GM19023 (cell line): Measurements from ENCODE around the gene EEIG2.
"Not testable (repeated sequence)": the region's sequence is repeated elsewhere in the genome, so short reads cannot be mapped to it uniquely, and the experiment has no call there.

Source experiments
- ATAC-seq: cut with Tn5 transposase; IDR thresholded peaks from one replicate; pipeline ENCODE4 v1.9.1; 2021; ENCODE audit warnings: mild to moderate bottlenecking, moderate library complexity; ENCODE audit not compliant: unreplicated experiment

Gene EEIG2

DNA sequence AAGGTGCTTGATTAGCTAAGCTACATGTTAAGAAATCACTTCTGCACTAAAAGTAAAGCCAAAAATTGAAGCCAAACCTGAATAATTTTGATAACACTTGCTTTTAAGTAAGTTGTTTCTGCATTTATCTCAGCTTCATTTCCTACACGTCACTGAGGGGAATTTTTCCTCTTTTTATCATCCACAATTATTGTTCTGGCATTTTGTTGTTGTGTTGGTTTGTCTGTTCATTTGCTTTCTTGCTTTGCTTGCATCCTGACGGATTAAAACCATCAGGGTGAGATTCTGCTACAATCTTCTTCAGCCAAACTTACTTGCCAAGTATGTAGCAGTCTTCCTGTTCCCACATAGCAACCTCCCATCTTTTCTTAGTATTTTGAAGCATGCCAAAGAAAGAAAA lies 18.0 kb upstream of the EEIG2 start:
- ATAC-seq: no peak

DNA sequence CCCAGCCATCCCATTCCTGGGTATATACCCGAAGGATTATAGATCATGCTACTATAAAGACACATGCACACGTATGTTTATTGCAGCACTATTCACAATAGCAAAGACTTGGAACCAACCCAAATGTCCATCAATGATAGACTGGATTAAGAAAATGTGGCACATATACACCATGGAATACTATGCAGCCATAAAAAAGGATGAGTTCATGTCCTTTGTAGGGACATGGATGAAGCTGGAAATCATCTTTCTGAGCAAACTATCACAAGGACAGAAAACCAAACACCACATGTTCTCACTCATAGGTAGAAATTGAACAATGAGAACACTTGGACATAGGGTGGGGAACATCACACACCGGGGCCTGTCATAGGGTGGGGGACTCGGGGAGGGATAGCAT lies 12.4 kb upstream of the EEIG2 start:
- not testable (repeated sequence) for ATAC-seq

DNA sequence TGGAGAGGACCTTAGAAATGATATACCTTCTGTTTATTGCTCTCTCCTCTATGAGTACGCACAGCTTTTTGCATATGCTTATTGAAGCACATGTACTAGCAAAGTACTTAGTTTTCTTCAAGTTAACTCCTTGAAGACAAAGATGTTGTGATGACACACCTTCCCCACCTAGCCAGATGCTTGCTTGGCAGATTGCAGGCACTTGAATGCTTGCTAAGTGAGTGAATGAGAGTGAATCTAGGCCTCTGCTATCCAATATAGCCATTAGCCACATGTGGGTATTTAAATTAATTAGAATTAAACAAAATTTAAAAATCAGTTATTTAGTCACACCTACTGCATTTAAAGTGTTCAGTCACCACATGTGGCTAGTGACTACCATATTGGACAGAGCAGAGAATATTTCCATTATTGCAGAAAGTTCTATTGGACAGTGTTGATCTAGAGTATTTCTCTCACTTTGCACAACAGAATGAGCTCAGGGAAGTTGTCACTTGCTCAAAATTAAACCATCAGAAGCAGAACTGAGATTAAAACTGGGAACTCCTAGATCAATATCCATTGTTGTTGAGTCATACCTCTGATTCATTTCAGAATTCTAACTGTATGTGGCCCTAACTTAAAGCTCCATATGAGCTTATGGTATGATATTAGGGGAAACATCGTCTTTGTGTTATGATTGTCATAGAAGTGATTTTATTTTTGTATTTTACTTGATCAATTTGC lies 8.6 kb upstream of the EEIG2 start:
- ATAC-seq: peak; percentile 88

GRCh38 chr1:108553905-108554304 lies 6.0 kb upstream of the EEIG2 start:
- ATAC-seq: no peak

DNA sequence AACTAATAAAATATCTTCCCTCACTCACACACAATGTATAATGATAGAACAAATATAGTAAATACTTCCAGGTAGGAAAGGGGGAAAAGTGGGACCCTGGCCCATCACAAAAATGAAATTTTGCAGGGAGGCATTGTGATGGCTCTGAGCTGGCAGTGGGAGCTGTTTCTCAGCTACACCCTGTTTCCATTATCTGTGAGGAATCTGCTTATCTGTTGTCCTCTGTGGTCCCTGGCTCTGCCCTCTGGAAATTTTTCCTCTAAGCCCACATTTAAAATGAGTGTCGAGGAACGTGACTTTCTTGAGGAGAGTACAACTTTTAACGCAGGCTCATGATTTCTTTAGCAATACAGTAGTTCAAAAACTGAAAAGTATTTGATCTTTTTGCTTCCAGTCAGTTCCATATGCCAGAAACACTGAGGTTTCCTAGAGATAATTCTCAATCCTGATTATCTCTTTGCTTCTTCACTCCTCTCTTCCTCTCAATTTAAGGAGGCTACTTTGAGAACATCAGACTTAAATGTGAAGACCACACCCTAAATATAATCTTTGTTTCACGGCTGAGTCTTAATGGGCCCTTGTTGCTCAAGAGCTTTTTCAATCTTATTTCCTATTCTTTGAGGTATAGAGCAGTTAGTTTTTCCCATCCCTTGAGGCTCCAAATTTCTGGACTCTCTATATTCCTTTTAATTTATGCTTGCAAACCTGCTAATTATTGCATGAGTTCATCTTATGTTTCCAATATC lies 5.0 kb upstream of the EEIG2 start:
- no peak for ATAC-seq

GRCh38 chr1:108556066-108556465 lies 3.8 kb upstream of the EEIG2 start:
- ATAC-seq: no peak

DNA sequence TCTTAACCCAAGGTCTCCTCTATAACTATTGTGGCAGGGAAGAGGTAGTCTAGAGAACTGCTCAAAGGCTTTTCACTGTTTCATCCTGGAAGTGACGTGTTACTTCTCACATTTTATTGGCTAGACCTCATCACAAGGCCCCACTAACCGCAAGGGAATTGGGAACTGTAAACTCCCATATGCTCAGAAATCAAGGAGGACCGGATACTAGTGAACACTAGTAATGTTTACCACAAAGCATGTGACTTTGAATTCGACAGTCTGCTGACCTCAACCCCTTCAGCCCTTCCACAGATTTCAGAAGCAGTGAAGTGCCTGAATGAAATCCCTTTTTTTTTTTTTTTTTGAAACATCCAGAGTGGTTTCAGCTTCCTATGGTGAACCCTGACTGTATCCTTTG lies 3.4 kb upstream of the EEIG2 start:
- ATAC-seq: no peak

GRCh38 chr1:108557296-108557695 lies 2.6 kb upstream of the EEIG2 start:
- ATAC-seq: no peak

DNA sequence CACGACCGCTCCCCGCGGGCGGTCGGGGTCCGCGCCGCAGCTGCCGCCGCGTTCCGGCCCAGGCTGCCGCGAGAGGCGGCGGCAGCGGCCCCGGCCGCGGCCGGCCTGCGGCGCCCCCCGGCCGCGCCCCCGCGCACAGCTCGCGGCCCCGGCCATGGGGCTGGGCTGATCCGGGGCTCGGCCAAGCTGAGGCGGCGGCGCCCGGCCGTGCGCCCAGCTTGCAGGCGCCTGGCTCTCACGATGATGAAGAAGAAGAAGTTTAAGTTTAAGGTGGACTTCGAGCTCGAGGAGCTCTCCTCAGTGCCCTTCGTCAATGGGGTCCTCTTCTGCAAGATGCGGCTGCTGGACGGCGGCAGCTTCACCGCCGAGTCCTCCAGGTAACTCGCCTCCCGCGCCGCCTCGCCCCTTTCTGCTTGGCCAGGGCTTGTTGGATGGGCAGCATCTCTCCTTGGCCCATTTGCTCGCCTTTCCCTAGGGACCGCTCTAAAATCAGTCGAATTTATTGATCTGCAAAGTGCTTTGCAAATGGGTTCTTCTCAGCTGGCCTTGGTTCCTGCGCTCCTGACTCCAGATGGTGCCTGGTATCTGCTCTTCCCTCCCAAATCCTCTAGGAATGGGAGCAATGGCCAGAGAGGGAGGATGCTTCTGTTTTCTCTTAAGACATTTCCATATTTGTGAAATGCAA lies 431 bp downstream of the EEIG2 start:
- peak; percentile 40 for ATAC-seq

DNA sequence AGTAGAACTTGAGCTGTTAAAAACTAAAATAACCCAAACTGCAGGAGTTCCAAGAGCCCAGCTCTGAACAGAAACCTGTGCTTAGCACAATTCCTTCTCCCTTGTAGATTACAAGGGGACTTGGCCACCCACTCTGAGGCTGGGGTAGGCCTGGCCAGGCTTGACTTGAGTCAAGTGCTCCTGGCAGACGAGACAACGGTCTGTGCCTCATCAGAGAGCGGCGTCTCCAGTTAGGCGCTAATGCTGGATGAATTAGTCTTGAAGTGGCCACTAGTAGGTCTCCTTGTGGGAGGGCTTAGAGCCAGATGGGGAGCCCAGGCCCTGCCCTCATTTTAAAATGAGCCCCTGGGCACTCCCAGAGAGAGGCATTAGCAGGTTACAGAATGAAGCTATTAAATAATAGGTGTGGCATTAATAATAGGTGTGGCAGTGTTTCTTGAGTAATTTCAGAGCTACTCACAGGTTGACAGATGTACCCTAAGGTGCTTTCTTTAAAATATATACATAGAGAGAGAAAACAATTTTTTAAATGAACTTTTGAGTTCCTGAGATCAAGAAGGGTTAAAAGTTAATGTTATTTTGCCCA lies 1.1 kb downstream of the EEIG2 start:
- ATAC-seq: peak; percentile 17

DNA sequence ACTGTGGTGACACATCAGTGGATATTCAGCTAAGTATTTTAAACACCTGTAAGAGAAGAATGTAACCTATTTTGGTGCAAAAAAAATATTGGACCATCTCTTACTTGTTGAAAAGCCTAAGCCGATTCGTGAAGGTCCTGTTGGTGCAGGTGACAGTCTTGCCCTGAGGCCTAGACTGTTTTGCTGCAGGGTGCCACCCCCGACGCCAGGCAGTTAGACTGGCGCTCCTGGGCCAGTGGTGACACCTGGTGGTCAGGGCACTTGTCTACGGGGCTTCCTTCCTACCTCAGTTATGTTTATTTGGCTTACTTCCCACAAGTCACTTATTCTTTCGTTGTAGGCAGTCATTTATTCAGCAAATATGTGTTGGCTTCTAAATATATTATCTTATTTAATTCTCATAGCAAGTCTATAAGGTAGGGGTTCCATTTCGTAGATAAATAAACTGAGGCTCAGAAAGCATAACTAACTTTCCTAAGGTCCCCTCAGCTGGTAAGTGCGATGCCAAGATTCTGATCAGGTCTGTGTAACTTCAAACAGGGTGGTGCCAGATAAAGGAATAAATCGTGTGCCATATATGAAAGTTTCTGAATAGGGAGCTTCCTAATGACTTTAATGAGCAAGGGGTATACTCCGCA lies 1.9 kb downstream of the EEIG2 start:
- peak; percentile 35 for ATAC-seq

DNA sequence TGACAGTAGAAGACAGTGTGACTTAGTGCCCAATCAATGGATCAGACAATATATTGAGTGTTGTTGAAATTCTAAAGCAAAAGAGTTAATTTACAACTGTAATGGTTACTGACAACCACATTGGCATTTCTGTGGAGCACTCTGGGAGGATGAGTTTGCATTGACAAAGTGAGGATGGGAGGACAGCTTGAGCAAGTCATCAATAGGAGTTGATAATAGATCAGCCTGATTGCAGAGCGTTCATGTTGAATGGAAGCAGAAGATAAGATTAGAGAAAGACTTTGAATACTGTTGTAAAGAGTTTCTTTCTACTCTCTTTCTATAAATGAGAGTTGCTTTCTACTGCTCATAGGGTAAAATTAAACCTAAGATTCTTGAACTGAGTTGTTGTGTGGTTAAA lies 3.9 kb downstream of the EEIG2 start:
- ATAC-seq: no peak

- ATAC-seq: no peak
Measured at GRCh38 chr1:108565081-108565480, 5.2 kb downstream of the EEIG2 start.

GRCh38 chr1:108565512-108565911 lies 5.6 kb downstream of the EEIG2 start:
- ATAC-seq: no peak

DNA sequence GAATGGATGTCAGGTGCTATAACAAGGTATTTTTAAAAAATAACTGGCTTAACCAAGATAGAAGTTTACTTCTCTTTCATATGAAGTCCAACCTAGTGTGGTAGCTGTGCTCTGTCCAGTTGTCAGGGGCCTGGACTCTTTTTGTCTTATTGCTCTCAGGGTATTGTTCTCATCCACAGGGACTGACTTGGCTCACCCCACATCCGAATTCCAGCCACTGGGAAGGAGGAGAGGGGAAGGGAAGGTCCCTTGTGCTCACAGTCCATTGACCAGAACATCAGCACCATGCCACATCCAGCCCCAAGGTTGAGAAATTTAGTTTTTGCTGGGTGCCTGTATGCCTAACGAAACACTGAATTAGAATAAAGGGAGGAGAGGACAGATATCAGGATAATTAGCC lies 8.7 kb downstream of the EEIG2 start:
- no peak for ATAC-seq

GRCh38 chr1:108569097-108569728 lies 9.3 kb downstream of the EEIG2 start:
- ATAC-seq: no peak

DNA sequence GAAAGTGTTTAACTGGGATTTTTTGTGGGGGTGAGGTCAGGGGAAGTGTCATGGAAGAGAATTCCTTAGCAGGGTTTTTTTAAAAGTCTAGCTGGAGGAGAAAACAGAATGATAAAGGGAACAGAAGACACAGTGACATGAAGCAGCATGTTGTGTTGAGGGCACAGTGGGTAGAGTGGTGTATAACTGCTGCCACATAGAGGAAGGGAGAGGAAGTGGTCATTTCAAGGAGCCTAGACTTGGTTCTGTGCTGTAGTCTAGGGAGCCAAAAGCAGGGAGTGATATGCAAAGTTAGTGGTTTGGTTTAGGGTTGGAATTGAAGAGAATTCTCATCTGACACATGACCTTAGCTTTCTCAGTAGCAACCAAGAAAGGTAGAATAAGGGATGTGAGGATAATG lies 10.2 kb downstream of the EEIG2 start:
- peak; percentile 94 for ATAC-seq

GRCh38 chr1:108570998-108571401 lies 11.1 kb downstream of the EEIG2 start:
- no peak for ATAC-seq

GRCh38 chr1:108572182-108572581 lies 12.3 kb downstream of the EEIG2 start:
- ATAC-seq: no peak

- no peak for ATAC-seq
Measured at GRCh38 chr1:108573183-108573582, 13.3 kb downstream of the EEIG2 start.

DNA sequence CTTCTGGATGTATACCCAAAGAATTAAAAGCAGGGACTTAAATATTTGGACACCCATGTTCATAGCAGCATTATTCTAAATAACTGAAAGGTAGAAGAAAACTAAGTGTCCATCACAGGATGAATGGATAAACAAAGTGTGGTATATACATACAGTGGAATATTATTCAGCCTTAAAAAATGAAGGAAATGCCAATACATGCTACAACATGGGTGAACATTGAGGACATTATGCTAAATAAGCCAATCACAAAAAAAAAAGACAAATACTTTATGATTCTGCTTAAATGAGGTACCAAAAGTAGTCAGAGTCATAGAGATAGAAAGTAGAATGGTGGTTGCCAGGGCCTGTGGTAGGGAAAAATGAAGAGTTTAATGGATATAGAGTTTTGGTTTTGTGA lies 14.1 kb downstream of the EEIG2 start:
- no peak for ATAC-seq
